ENCODE measurements around the gene GANC. TPM values are rescaled to one million over a fixed set of nuclear protein-coding genes. Genes with fewer than 3 reads are reported as not detected.
A peak's percentile ranks its signal among the peaks of the same experiment; 100 is the strongest.
"Not testable (repeated sequence)": the region's sequence is repeated elsewhere in the genome, so short reads cannot be mapped to it uniquely, and the experiment has no call there.

Gene GANC
- 10 to 100 TPM; 18.9 to 34.1 (median 22.9) TPM for total RNA-seq
- polyA plus RNA-seq, result 10 to 100 TPM in 2 of 3 donors, 1 to 10 TPM in 1; 9.0 to 19.9 (median 16.8) TPM

DNA sequence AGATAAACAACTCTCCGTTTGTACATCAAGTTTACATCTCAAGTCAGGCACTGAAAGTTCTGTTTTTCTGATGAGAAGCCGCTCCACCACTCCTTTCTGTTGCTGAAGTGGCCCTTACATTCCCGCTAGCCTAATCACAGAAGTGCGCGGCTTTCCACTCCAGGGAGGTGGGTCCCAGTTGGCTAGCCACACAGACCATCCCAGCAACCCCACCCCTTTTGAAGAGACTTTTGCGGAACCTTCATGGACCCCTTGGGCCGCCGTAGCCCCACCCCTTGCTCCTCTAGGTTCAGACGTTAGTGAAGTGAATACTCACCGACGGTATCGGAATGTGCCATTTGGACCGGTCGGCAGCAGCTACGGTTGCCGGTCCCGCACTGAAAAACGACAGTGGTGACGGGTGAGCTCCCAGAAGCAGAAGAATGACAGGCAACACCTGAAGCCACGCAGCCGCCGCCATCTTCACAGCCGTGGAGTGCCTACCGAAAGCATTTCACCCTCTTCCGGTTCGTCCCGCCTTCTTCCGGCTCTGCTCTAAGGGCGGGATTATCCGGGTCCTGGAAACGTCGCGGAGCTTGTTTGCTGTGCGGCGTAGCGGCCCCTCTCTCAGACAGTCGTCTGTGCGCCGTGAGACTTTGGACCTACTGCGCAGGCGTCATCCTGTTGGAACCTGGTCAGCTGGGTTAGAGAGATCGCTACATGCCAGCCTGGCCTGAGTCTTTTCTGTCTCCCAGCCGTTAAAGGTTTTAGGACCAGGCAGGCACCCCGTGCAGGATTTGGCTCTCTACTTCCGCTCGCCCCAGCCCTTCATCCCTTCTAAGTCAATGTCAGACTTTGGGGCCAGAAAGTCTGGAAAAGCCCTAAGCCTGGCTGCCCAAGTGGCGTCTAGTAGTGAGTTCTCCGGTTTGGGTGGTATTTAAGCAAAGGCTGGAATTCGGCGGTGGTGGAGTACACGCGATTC is at the start of gene GANC, which contains the start of gene TMEM87A:
TSS of gene GANC (plus strand) at position 263 of the 961 bp plus-strand sequence. CDS start 1,281 bp downstream, outside the sequence.
TSS of gene TMEM87A (minus strand) at position 495 of the 961 bp plus-strand sequence. CDS start at position 460, 35 bp downstream.
- H3K9me3 ChIP-seq, result no peaks in the 10 kb centered on the region
- peak; percentile 99 for DNase-seq
- intact Hi-C loops (cut with DNase I), result loop anchor here (5.0 kb wide), 1 partner anchor 66 kb away; the partner anchor contains the start of gene VPS39
- peak within 1 kb of the TSS; percentile 63 to 79 (median 77) for H3K4me3 ChIP-seq
- TF ChIP-seq POLR2AphosphoS5 (IDR thresholded peaks at IDR 0.05), result peak; percentile 83 to 94 (median 91)
- peak; percentile 88 to 91 for TF ChIP-seq POLR2A (IDR thresholded peaks at IDR 0.05)
- peak in 2 of 4 donors; percentile 17 to 48 for TF ChIP-seq EP300 (IDR thresholded peaks at IDR 0.05)
- TF ChIP-seq, protein P1, sequence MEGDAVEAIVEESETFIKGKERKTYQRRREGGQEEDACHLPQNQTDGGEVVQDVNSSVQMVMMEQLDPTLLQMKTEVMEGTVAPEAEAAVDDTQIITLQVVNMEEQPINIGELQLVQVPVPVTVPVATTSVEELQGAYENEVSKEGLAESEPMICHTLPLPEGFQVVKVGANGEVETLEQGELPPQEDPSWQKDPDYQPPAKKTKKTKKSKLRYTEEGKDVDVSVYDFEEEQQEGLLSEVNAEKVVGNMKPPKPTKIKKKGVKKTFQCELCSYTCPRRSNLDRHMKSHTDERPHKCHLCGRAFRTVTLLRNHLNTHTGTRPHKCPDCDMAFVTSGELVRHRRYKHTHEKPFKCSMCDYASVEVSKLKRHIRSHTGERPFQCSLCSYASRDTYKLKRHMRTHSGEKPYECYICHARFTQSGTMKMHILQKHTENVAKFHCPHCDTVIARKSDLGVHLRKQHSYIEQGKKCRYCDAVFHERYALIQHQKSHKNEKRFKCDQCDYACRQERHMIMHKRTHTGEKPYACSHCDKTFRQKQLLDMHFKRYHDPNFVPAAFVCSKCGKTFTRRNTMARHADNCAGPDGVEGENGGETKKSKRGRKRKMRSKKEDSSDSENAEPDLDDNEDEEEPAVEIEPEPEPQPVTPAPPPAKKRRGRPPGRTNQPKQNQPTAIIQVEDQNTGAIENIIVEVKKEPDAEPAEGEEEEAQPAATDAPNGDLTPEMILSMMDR (IDR thresholded peaks at IDR 0.05), result no peak
- no peaks in the 10 kb centered on the region for H3K27me3 ChIP-seq
- H3K27ac ChIP-seq, result peak within 1 kb of the TSS; percentile 94 to 98 (median 96)
- 0 to 1% methylated on average over 52 of the region's 52 CpGs for WGBS, 2 donors
- peaks cover 4 to 62% (median 47%) of the 10 kb centered on the region in 4 donors for H3K4me1 ChIP-seq
- peaks cover 0 to 8% (median 0%) of the 10 kb centered on the region in 4 donors for H3K36me3 ChIP-seq

DNA sequence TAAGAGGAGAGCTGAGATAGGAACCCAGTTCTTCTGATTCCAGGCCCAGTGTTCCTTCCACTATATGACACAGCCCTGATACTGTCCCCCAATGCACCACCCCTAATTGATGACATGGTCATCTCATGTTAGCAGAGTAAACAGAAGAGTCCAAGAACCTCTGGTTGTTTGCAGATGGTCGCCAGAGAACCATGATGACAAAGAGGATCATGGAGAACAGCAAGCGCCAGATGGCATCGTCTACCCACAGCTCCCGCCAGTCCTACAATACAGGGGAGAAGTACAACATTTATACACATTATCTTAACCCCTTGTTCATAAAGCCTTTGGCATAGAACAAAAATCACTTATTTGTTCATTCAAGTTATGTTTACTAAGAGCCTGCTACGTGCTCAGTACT is 46.4 kb upstream of the GANC start:
- WGBS, 2 donors, result 92 to 94% methylated on average over 5 of the region's 5 CpGs
- intact Hi-C loops (cut with DNase I), result no loop called here

DNA sequence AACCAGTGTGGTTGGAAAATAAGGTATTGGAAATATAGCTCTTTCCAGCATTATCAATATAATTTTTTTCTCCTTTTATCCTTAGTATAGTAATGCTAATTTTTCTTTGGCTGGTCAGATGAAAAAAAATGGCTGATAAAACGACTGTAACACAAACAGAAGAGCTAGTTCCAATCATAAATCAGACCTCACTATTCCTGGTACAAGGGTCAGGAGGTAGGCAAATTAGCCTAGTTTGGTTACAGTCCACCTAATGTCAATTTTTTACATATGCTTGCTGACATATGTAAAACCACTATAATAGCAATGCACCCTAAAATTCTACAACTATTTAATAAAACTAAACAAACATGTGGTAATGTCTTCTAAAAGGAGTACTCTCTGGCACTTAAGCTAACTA is 45.0 kb upstream of the GANC start:
- intact Hi-C loops (cut with DNase I), result no loop called here
- no peaks in the 10 kb centered on the region for H3K4me1 ChIP-seq
- no peaks in the 10 kb centered on the region for H3K9me3 ChIP-seq
- WGBS, 2 donors, result 10 to 52% methylated on average over 1 of the region's 1 CpG
- TF ChIP-seq EP300 (IDR thresholded peaks at IDR 0.05), result no peak
- no peak for TF ChIP-seq POLR2A (IDR thresholded peaks at IDR 0.05)
- H3K4me3 ChIP-seq, result no peak overlapping the region
- H3K36me3 ChIP-seq, result peaks cover 20 to 100% (median 26%) of the 10 kb centered on the region in 4 donors
- no peak overlapping the region for H3K27ac ChIP-seq
- DNase-seq, result no peak
- H3K27me3 ChIP-seq, result no peaks in the 10 kb centered on the region

More for the DNA sequence above, 46.4 kb upstream of the GANC start:
- Histone ChIP-seq H3K27me3 (no peaks in the 10 kb centered on the region), H3K36me3 (peaks cover 20 to 96% (median 31%) of the 10 kb centered on the region in 4 donors), H3K9me3 (no peaks in the 10 kb centered on the region), H3K4me1 (no peaks in the 10 kb centered on the region), H3K27ac (no peak overlapping the region), H3K4me3 (no peak overlapping the region)
- TF ChIP-seq POLR2A (IDR thresholded peaks at IDR 0.05), result no peak
- DNase-seq, result no peak

- H3K36me3 ChIP-seq, result peaks cover 20 to 99% (median 25%) of the 10 kb centered on the region in 4 donors
- H3K27ac ChIP-seq; H3K9me3 ChIP-seq; DNase-seq; intact Hi-C loops (cut with DNase I); H3K27me3 ChIP-seq; H3K4me3 ChIP-seq; H3K4me1 ChIP-seq: not testable (repeated sequence)
- 91 to 95% methylated on average over 5 of the region's 5 CpGs for WGBS, 2 donors
Measured at GRCh38 chr15:42228981-42229380, 44.0 kb upstream of the GANC start.

DNA sequence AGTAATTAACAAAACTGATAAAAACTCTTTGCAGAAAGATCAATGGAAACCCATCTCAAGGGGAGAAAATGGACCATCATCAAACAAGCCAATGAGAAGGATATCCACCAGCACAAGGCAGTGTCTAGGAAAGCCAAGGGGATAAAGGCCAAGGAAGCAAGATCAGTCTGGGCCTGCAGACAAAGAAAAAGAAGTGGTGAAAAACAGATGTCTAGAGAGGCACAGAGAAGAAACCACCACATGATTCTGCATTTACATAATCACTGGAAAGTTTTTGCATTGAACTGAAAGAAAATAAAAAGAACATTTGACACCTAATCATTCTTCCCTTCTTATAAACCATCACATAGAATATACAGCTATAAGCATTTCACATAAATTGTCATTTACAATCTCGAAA is 41.9 kb upstream of the GANC start:
- H3K27ac ChIP-seq, result no peak overlapping the region
- no peaks in the 10 kb centered on the region for H3K27me3 ChIP-seq
- no peaks in the 10 kb centered on the region for H3K4me1 ChIP-seq
- intact Hi-C loops (cut with DNase I), result no loop called here
- H3K36me3 ChIP-seq, result peaks cover 14 to 99% (median 17%) of the 10 kb centered on the region in 4 donors
- no peaks in the 10 kb centered on the region for H3K9me3 ChIP-seq
- 97 to 98% methylated on average over 1 of the region's 1 CpG for WGBS, 2 donors
- DNase-seq, result no peak
- TF ChIP-seq, protein P1 (IDR thresholded peaks at IDR 0.05), result no peak
- TF ChIP-seq POLR2A (IDR thresholded peaks at IDR 0.05) (no peak), EP300 (IDR thresholded peaks at IDR 0.05) (no peak), POLR2AphosphoS5 (IDR thresholded peaks at IDR 0.05) (no peak)
- no peak overlapping the region for H3K4me3 ChIP-seq

- no peak overlapping the region for H3K27ac ChIP-seq
- no peaks in the 10 kb centered on the region for H3K27me3 ChIP-seq
- no peaks in the 10 kb centered on the region for H3K9me3 ChIP-seq
- H3K4me3 ChIP-seq, result no peak overlapping the region
- WGBS, 2 donors, result 72 to 76% methylated on average over 5 of the region's 5 CpGs
- TF ChIP-seq POLR2AphosphoS5 (IDR thresholded peaks at IDR 0.05) (no peak), EP300 (IDR thresholded peaks at IDR 0.05) (no peak), POLR2A (IDR thresholded peaks at IDR 0.05) (no peak)
- TF ChIP-seq, protein P1 (IDR thresholded peaks at IDR 0.05), result no peak
- DNase-seq, result no peak
- no peaks in the 10 kb centered on the region for H3K4me1 ChIP-seq
- intact Hi-C loops (cut with DNase I), result no loop called here
- peaks cover 3 to 99% (median 11%) of the 10 kb centered on the region in 4 donors for H3K36me3 ChIP-seq
Measured at GRCh38 chr15:42232606-42233005, 40.4 kb upstream of the GANC start.
